ENCODE data around the gene EREG. TPM values are rescaled to one million over a fixed set of nuclear protein-coding genes. Genes with fewer than 3 reads are reported as not detected.

Gene EREG
- total RNA-seq, 2 donors from 2014 or later = 0.11 TPM; not detected in 1

GRCh38 chr4:74413265-74413664 is 48.3 kb downstream of the EREG start:
- Mint-ChIP-seq H3K4me1 (peaks cover 8% of the 10 kb centered on the region), H3K27ac (no peak overlapping the region), H3K36me3 (ENCODE audit: low read depth) (no peaks in the 10 kb centered on the region), H3K9me3 (no peaks in the 10 kb centered on the region), H3K4me3 (no peak overlapping the region), H3K27me3 (ENCODE audit: insufficient read depth) (no peaks in the 10 kb centered on the region)
- no peak overlapping the region for H3K4me3 ChIP-seq (ENCODE audit: low read length)
- TF ChIP-seq CTCF (conservative IDR thresholded peaks at IDR 0.05) = no peak
- H3K4me1 ChIP-seq (ENCODE audit: control insufficient read depth, insufficient read depth, low read length) = no peaks in the 10 kb centered on the region
- H3K9me3 ChIP-seq (ENCODE audit: control insufficient read depth, low read length) = no peaks in the 10 kb centered on the region
- H3K36me3 ChIP-seq (ENCODE audit: control insufficient read depth, insufficient read depth, low read length) = no peaks in the 10 kb centered on the region
- no peak overlapping the region for H3K27ac ChIP-seq (ENCODE audit: low read depth, low read length)
- no peak overlapping the region for H3K9ac ChIP-seq (ENCODE audit: extremely low read depth, low read length, poor library complexity, severe bottlenecking)
- H3K27me3 ChIP-seq (ENCODE audit: control insufficient read depth, insufficient read depth, low read length, poor library complexity, severe bottlenecking) = no peaks in the 10 kb centered on the region
- DNase-seq = no peak

GRCh38 chr4:74414149-74414809 is 49.3 kb downstream of the EREG start:
- no peak for DNase-seq
- H3K9me3 Mint-ChIP-seq = no peaks in the 10 kb centered on the region
- no peaks in the 10 kb centered on the region for H3K27me3 ChIP-seq (ENCODE audit: control insufficient read depth, insufficient read depth, low read length, poor library complexity, severe bottlenecking)
- no peaks in the 10 kb centered on the region for H3K27me3 Mint-ChIP-seq (ENCODE audit: insufficient read depth)
- no peaks in the 10 kb centered on the region for H3K4me1 ChIP-seq (ENCODE audit: control insufficient read depth, insufficient read depth, low read length)
- H3K36me3 ChIP-seq (ENCODE audit: control insufficient read depth, insufficient read depth, low read length) = no peaks in the 10 kb centered on the region
- no peak overlapping the region for H3K4me3 Mint-ChIP-seq
- H3K27ac ChIP-seq (ENCODE audit: low read depth, low read length) = no peak overlapping the region
- H3K27ac Mint-ChIP-seq = no peak overlapping the region
- TF ChIP-seq CTCF (conservative IDR thresholded peaks at IDR 0.05) = no peak
- WGBS, 2 experiments (ENCODE audit: insufficient coverage in 1 of 2, insufficient read length in 1 of 2) = 78 to 81% methylated on average over 2 to 3 of the region's 5 CpGs
- no peaks in the 10 kb centered on the region for H3K9me3 ChIP-seq (ENCODE audit: control insufficient read depth, low read length)
- peaks cover 8% of the 10 kb centered on the region for H3K4me1 Mint-ChIP-seq
- no peak overlapping the region for H3K9ac ChIP-seq (ENCODE audit: extremely low read depth, low read length, poor library complexity, severe bottlenecking)
- no peak overlapping the region for H3K4me3 ChIP-seq (ENCODE audit: low read length)
- H3K36me3 Mint-ChIP-seq (ENCODE audit: low read depth) = no peaks in the 10 kb centered on the region

GRCh38 chr4:74415602-74416300 is 50.8 kb downstream of the EREG start:
- H3K9ac ChIP-seq (ENCODE audit: extremely low read depth, low read length, poor library complexity, severe bottlenecking) = no peak overlapping the region
- DNase-seq = no peak
- H3K27ac Mint-ChIP-seq = no peak overlapping the region
- H3K9me3 ChIP-seq (ENCODE audit: control insufficient read depth, low read length) = no peaks in the 10 kb centered on the region
- no peaks in the 10 kb centered on the region for H3K36me3 ChIP-seq (ENCODE audit: control insufficient read depth, insufficient read depth, low read length)
- H3K9me3 Mint-ChIP-seq = peaks cover 7% of the 10 kb centered on the region
- peaks cover 3% of the 10 kb centered on the region for H3K4me1 Mint-ChIP-seq
- H3K4me1 ChIP-seq (ENCODE audit: control insufficient read depth, insufficient read depth, low read length) = no peaks in the 10 kb centered on the region
- H3K27ac ChIP-seq (ENCODE audit: low read depth, low read length) = no peak overlapping the region
- no peaks in the 10 kb centered on the region for H3K27me3 Mint-ChIP-seq (ENCODE audit: insufficient read depth)
- 90 to 94% methylated on average over 2 of the region's 3 CpGs for WGBS, 2 experiments (ENCODE audit: insufficient coverage in 1 of 2, insufficient read length in 1 of 2)
- no peaks in the 10 kb centered on the region for H3K27me3 ChIP-seq (ENCODE audit: control insufficient read depth, insufficient read depth, low read length, poor library complexity, severe bottlenecking)
- no peak overlapping the region for H3K4me3 ChIP-seq (ENCODE audit: low read length)
- H3K36me3 Mint-ChIP-seq (ENCODE audit: low read depth) = no peaks in the 10 kb centered on the region
- no peak overlapping the region for H3K4me3 Mint-ChIP-seq
- no peak for TF ChIP-seq CTCF (conservative IDR thresholded peaks at IDR 0.05)

Measured in endodermal cell (in vitro differentiated cells).